HCT116 (cell line): ENCODE measurements around the gene ATL2. TPM values are rescaled to one million over a fixed set of nuclear protein-coding genes. Genes with fewer than 3 reads are reported as not detected.

Experiments used
- ATAC-seq: fragments of 200-7000 bp; cut with Tn5 transposase; 2 replicates; pipeline ENCODE4 v1.9.1; 2020; ENCODE audit warnings: mild to moderate bottlenecking, moderate library complexity
- BruUV-seq: library from RNA; stranded (reverse); fragments of 400-500 nt; replicated peaks from 2 replicates; lab custom pipeline; 2021; lab: Mats Ljungman, UMichigan
- CTCF ChIA-PET: fragments of 300-600 bp; sonication (Branson Sonifier 250); formaldehyde crosslinking; loops from one replicate; lab custom pipeline; 2021; ENCODE audit warnings: antibody characterized with exemption; lab: Charles Lee
- POLR2A ChIA-PET: fragments of 300-600, 350-600 bp; sonication (Branson Sonifier 250); formaldehyde crosslinking; loops from one replicate; lab custom pipeline; 2021; ENCODE audit warnings: antibody characterized with exemption; lab: Charles Lee
- RAD21 ChIA-PET, 2 experiments: fragments of 300-600 bp; sonication (Branson Sonifier 250); formaldehyde crosslinking; loops; one replicate each; lab custom pipeline; 2023; ENCODE audit warnings: low total read pairs in 2 of 2; ENCODE audit not compliant: uncharacterized antibody in 2 of 2, unreplicated experiment in 2 of 2, low non-redundant PET in 1 of 2; lab: Charles Lee
- DNase-seq: peaks from one replicate; pipeline ENCODE4 v3.0.0-alpha.2; 2010; ENCODE audit warnings: low read depth, low spot score
- H2AFZ ChIP-seq: fragments of 200-600 bp; shearing (Covaris generic), sonication (generic); 2 replicates; pipeline ENCODE4 v1.6.1; 2017; ENCODE audit warnings: low read depth, mixed run types, mixed read lengths, antibody characterized with exemption, low read length; ENCODE audit not compliant: poor library complexity, severe bottlenecking
- H3K27ac ChIP-seq: 2 replicates; pipeline ENCODE4 v1.5.1; 2012; ENCODE audit warnings: low read depth, low read length
- H3K27me3 ChIP-seq: fragments of 200-600 bp; sonication (generic); 2 replicates; pipeline ENCODE4 v1.6.1; 2016; ENCODE audit warnings: mixed run types, low read length, mixed read lengths; ENCODE audit not compliant: insufficient read depth
- H3K36me3 ChIP-seq, 2 experiments: fragments of 200-500 bp in 1 of 2; fragments of 200-600 bp in 1 of 2; sonication (Bioruptor generic) in 1 of 2; sonication (generic) in 1 of 2; 2 replicates each; pipeline versions ENCODE4 v1.5.1 to v1.6.1; 2014 to 2016; ENCODE audit warnings: low read length in 2 of 2, inconsistent platforms in 1 of 2, mixed read lengths in 1 of 2, mixed run types in 1 of 2; ENCODE audit not compliant: insufficient read depth in 2 of 2, control insufficient read depth in 1 of 2
- H3K4me1 ChIP-seq, 2 experiments: fragments of 200-600 bp in 1 of 2; sonication (generic) in 1 of 2; 2 replicates each; pipeline versions ENCODE4 v1.5.1 to v1.6.1; 2012 to 2017; ENCODE audit warnings: low read length in 2 of 2, inconsistent platforms in 1 of 2, mild to moderate bottlenecking in 1 of 2, mixed read lengths in 1 of 2, mixed run types in 1 of 2, moderate library complexity in 1 of 2; ENCODE audit not compliant: insufficient read depth in 2 of 2, control insufficient read depth in 1 of 2
- H3K4me2 ChIP-seq: fragments of 200-600 bp; sonication (generic); 2 replicates; pipeline ENCODE4 v1.6.1; 2017; ENCODE audit warnings: mixed run types, low read length, mixed read lengths
- H3K4me3 ChIP-seq, 2 experiments: fragments of 200-600 bp in 1 of 2; sonication (generic) in 1 of 2; replicated peaks in 1 of 2; 2 replicates each; pipeline ENCODE4 v1.5.1; 2011 to 2016; ENCODE audit warnings: low read length in 2 of 2, control low read depth in 1 of 2, low read depth in 1 of 2, mild to moderate bottlenecking in 1 of 2, mixed read lengths in 1 of 2, mixed run types in 1 of 2
- H3K79me2 ChIP-seq: fragments of 200-600 bp; sonication (generic); 2 replicates; pipeline ENCODE4 v1.6.1; 2017; ENCODE audit warnings: mild to moderate bottlenecking, mixed run types, low read length, moderate library complexity, mixed read lengths; ENCODE audit not compliant: insufficient read depth
- H3K9ac ChIP-seq: fragments of 200-600 bp; sonication (generic); 2 replicates; pipeline ENCODE4 v1.6.1; 2016; ENCODE audit warnings: low read length, mixed read lengths
- H3K9me2 ChIP-seq: fragments of 200-600 bp; sonication (generic), shearing (Covaris generic); 2 replicates; pipeline ENCODE4 v1.6.1; 2017; ENCODE audit warnings: mixed run types, mild to moderate bottlenecking, moderate library complexity; ENCODE audit not compliant: insufficient read depth
- H3K9me3 ChIP-seq, 2 experiments: fragments of 200-500 bp in 1 of 2; fragments of 200-600 bp in 1 of 2; sonication (Bioruptor generic) in 1 of 2; sonication (generic) in 1 of 2; 2 replicates each; pipeline ENCODE4 v1.6.1; 2014 to 2017; ENCODE audit warnings: low read length in 2 of 2, mixed read lengths in 2 of 2, inconsistent platforms in 1 of 2, low read depth in 1 of 2, mild to moderate bottlenecking in 1 of 2, mixed run types in 1 of 2, moderate library complexity in 1 of 2; ENCODE audit not compliant: control insufficient read depth in 1 of 2, insufficient read depth in 1 of 2
- H4K20me1 ChIP-seq: fragments of 200-600 bp; sonication (generic), shearing (Covaris generic); 2 replicates; pipeline ENCODE4 v1.6.1; 2017; ENCODE audit warnings: mixed run types, mild to moderate bottlenecking, moderate library complexity; ENCODE audit not compliant: insufficient read depth
- CBX3 ChIP-seq: IDR thresholded peaks from 2 replicates; pipeline ENCODE4 v1.6.1; 2012; ENCODE audit warnings: low read depth
- EGR1 ChIP-seq: IDR thresholded peaks from 2 replicates; pipeline ENCODE4 v1.6.1; 2012; ENCODE audit warnings: low read depth
- POLR2A ChIP-seq: IDR thresholded peaks from 2 replicates; pipeline ENCODE4 v1.7.0; 2011; ENCODE audit warnings: borderline replicate concordance; ENCODE audit not compliant: insufficient read depth, insufficient read length; ENCODE audit errors: extremely low read depth
- POLR2AphosphoS5 ChIP-seq: IDR thresholded peaks from 2 replicates; pipeline ENCODE4 v1.6.1; 2011; ENCODE audit warnings: mild to moderate bottlenecking, low read depth, low read length, moderate library complexity
- RAD21 ChIP-seq: IDR thresholded peaks from 2 replicates; pipeline ENCODE4 v1.6.1; 2012; ENCODE audit warnings: low read depth, mild to moderate bottlenecking
- SP1 ChIP-seq: IDR thresholded peaks from 2 replicates; pipeline ENCODE4 v1.6.1; 2012; ENCODE audit warnings: low read depth
- TCF7L2 ChIP-seq: IDR thresholded peaks from 2 replicates; pipeline ENCODE4 v1.7.0; 2011; ENCODE audit warnings: borderline replicate concordance, inconsistent platforms; ENCODE audit not compliant: insufficient read depth, insufficient read length; ENCODE audit errors: extremely low read depth
- ZFX ChIP-seq: fragments of 450-650 bp; IDR thresholded peaks from 2 replicates; pipeline ENCODE4 v1.6.1; 2017
- ZNF274 ChIP-seq: fragments of 200-500 bp; sonication (Bioruptor generic); IDR thresholded peaks from 2 replicates; pipeline ENCODE4 v1.6.1; 2014; ENCODE audit warnings: mild to moderate bottlenecking, low read depth, low read length, inconsistent platforms
- intact Hi-C: fragments of 100-400 bp; cut with micrococcal nuclease; formaldehyde crosslinking; loops from 2 replicates; pipeline ENCODE4 v1.10.0; 2022
- total RNA-seq: library from RNA; stranded (reverse); gene quantifications from one replicate; pipeline ENCODE4 v1.2.1, GENCODE V29; 2021; ENCODE audit not compliant: unreplicated experiment
- TF ChIP-seq, protein P1 (sequence below): IDR thresholded peaks from 2 replicates; pipeline ENCODE4 v1.6.1; 2012; ENCODE audit warnings: low read depth

The ATL2 gene
- total RNA-seq, 1 experiment from 2014 or later, result 80.7 TPM

DNA sequence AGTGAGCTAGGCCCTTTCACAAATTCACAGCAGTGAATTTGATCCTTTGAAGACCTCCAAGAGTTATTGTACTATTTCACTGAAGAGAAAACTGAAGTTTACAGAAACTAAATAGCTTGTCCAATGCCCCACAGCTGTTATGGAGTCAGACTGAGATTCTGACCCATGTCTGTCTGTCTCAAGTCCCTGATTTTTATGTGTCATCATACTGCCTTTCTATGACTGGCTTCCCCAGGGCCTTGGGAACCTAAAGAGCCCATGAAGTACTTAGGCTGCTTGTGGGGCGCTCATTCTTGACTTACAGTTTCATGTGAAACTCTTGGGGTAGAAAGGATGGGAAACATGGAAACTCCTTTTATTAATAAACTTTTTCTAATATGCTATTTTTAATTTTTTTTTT lies 107.7 kb downstream of the ATL2 start:
- TF ChIP-seq, protein P1, sequence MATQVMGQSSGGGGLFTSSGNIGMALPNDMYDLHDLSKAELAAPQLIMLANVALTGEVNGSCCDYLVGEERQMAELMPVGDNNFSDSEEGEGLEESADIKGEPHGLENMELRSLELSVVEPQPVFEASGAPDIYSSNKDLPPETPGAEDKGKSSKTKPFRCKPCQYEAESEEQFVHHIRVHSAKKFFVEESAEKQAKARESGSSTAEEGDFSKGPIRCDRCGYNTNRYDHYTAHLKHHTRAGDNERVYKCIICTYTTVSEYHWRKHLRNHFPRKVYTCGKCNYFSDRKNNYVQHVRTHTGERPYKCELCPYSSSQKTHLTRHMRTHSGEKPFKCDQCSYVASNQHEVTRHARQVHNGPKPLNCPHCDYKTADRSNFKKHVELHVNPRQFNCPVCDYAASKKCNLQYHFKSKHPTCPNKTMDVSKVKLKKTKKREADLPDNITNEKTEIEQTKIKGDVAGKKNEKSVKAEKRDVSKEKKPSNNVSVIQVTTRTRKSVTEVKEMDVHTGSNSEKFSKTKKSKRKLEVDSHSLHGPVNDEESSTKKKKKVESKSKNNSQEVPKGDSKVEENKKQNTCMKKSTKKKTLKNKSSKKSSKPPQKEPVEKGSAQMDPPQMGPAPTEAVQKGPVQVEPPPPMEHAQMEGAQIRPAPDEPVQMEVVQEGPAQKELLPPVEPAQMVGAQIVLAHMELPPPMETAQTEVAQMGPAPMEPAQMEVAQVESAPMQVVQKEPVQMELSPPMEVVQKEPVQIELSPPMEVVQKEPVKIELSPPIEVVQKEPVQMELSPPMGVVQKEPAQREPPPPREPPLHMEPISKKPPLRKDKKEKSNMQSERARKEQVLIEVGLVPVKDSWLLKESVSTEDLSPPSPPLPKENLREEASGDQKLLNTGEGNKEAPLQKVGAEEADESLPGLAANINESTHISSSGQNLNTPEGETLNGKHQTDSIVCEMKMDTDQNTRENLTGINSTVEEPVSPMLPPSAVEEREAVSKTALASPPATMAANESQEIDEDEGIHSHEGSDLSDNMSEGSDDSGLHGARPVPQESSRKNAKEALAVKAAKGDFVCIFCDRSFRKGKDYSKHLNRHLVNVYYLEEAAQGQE, result no peak
- TF ChIP-seq EGR1 (no peak), ZFX (no peak), RAD21 (no peak), POLR2A (no peak), ZNF274 (no peak), TCF7L2 (no peak), SP1 (no peak), POLR2AphosphoS5 (no peak), CBX3 (no peak)
- no peak overlapping the region for H2AFZ ChIP-seq
- no peaks in the 10 kb centered on the region for H3K27me3 ChIP-seq
- no peaks in the 10 kb centered on the region for H3K36me3 ChIP-seq
- no peak overlapping the region for H3K4me3 ChIP-seq
- ChIA-PET CTCF (no interaction called here), RAD21 (no interaction called here), POLR2A (no interaction called here)
- BruUV-seq, result no TSS peak
- no peak for DNase-seq
- no peaks in the 10 kb centered on the region for H4K20me1 ChIP-seq
- no peak overlapping the region for H3K4me2 ChIP-seq
- intact Hi-C loops, result no loop called here
- H3K79me2 ChIP-seq, result no peaks in the 10 kb centered on the region
- H3K27ac ChIP-seq, result no peak overlapping the region
- H3K9me3 ChIP-seq, result no peaks in the 10 kb centered on the region
- ATAC-seq, result no peak
- no peak overlapping the region for H3K9ac ChIP-seq
- no peaks in the 10 kb centered on the region for H3K9me2 ChIP-seq
- H3K4me1 ChIP-seq, result no peaks in the 10 kb centered on the region
